Right atrium auricular region (tissue), 2 donors: ENCODE data around the gene STK32B. TPM values are rescaled to one million over a fixed set of nuclear protein-coding genes. Genes with fewer than 3 reads are reported as not detected.

Source experiments
- DNase-seq: peaks from one replicate; pipeline ENCODE4 v3.0.0-alpha.2; 2019; ENCODE audit warnings: low spot score
- H3K27ac ChIP-seq, 2 donors: fragments of 200-600 bp; sonication (generic); 1 replicate in 1 of 2; 2 replicates in 1 of 2; pipeline ENCODE4 v1.5.1; 2016 to 2019
- H3K27me3 ChIP-seq, 2 donors: fragments of 200-600 bp; sonication (generic); one replicate each; pipeline versions ENCODE4 v1.5.1 to v1.6.0; 2017 to 2019
- H3K36me3 ChIP-seq: fragments of 200-600 bp; sonication (generic); one replicate; pipeline ENCODE4 v1.5.1; 2016
- H3K4me1 ChIP-seq, 2 donors: fragments of 200-600 bp; sonication (generic); one replicate each; pipeline versions ENCODE4 v1.5.1 to v1.6.0; 2017 to 2019
- H3K4me3 ChIP-seq, 2 donors: fragments of 200-600 bp; sonication (generic); 1 replicate in 1 of 2; 2 replicates in 1 of 2; pipeline ENCODE4 v1.5.1; 2017 to 2019; ENCODE audit warnings: mild to moderate bottlenecking in 1 of 2, moderate library complexity in 1 of 2
- H3K9me3 ChIP-seq, 2 donors: fragments of 200-600 bp; sonication (generic); one replicate each; pipeline ENCODE4 v1.5.1; 2019
- total RNA-seq, 2 donors: library from RNA; depleted of rRNA; stranded (reverse); fragments of >200 nt; gene quantifications; one replicate each; pipeline ENCODE4 v1.1.0, GENCODE V29; 2016
- TF ChIP-seq, protein P1 (sequence below), 2 donors: fragments of 200-600 bp; sonication (generic); IDR thresholded peaks; one replicate each; pipeline ENCODE4 v1.5.1; 2019; ENCODE audit warnings: antibody characterized with exemption in 2 of 2

STK32B gene
- total RNA-seq, 2 donors from 2014 or later: 0.31 to 0.59 TPM

DNA sequence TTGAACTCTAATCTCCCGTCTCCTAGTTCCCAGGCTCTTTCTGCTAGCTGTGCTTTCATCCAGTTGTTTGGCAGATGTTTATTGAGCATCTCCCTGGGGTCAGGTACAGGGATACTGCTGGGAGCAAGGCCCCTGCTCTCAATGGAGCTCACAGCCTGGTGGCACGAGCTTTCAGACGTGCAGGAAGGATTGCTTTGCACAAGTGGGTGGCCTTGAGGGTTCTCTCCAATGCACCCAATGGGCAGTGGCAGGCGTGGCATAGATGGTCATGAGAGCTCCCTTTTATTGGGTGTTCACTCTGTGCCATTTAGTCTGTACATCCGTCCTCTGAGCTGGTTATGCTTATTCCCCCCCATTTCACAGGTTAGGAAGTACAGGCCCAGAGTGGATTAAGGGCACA, 421.8 kb downstream of the STK32B start:
- Histone ChIP-seq H3K4me3 (no peak overlapping the region), H3K36me3 (no peaks in the 10 kb centered on the region), H3K27ac (no peak overlapping the region), H3K27me3 (no peaks in the 10 kb centered on the region), H3K9me3 (no peaks in the 10 kb centered on the region), H3K4me1 (no peaks in the 10 kb centered on the region)
- TF ChIP-seq, protein P1, sequence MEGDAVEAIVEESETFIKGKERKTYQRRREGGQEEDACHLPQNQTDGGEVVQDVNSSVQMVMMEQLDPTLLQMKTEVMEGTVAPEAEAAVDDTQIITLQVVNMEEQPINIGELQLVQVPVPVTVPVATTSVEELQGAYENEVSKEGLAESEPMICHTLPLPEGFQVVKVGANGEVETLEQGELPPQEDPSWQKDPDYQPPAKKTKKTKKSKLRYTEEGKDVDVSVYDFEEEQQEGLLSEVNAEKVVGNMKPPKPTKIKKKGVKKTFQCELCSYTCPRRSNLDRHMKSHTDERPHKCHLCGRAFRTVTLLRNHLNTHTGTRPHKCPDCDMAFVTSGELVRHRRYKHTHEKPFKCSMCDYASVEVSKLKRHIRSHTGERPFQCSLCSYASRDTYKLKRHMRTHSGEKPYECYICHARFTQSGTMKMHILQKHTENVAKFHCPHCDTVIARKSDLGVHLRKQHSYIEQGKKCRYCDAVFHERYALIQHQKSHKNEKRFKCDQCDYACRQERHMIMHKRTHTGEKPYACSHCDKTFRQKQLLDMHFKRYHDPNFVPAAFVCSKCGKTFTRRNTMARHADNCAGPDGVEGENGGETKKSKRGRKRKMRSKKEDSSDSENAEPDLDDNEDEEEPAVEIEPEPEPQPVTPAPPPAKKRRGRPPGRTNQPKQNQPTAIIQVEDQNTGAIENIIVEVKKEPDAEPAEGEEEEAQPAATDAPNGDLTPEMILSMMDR (IDR thresholded peaks at IDR 0.05): no peak
- DNase-seq: peak; percentile 44

DNA sequence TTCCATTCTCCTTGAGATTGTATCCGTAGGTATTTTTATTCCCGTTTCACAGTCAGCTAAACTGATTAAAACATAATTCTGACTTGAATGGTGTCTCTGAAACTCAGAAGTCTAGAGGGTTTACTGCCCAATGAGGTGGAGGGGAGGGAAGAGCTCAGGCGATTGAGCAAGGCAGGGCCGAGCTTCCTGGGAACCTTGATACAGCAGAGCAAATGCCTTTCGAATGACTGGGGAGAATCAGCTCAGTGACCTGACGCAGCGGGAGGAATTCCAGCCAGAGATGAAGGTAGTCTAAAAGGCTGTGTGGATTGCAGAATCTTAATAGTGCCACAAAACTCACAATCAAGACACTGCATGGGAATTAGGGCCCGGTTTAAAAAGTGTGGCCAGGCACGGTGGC, 423.5 kb downstream of the STK32B start:
- Histone ChIP-seq H3K36me3 (no peaks in the 10 kb centered on the region), H3K4me3 (no peak overlapping the region), H3K27ac (no peak overlapping the region), H3K4me1 (no peaks in the 10 kb centered on the region), H3K27me3 (no peaks in the 10 kb centered on the region), H3K9me3 (no peaks in the 10 kb centered on the region)
- DNase-seq: peak; percentile 11
- TF ChIP-seq, protein P1 (IDR thresholded peaks at IDR 0.05): no peak

GRCh38 chr4:5477613-5478012, 426.3 kb downstream of the STK32B start:
- no peaks in the 10 kb centered on the region for H3K36me3 ChIP-seq
- H3K9me3 ChIP-seq: no peaks in the 10 kb centered on the region
- DNase-seq: no peak
- H3K4me1 ChIP-seq: no peaks in the 10 kb centered on the region
- H3K27ac ChIP-seq: no peak overlapping the region
- no peak overlapping the region for H3K4me3 ChIP-seq
- TF ChIP-seq, protein P1 (IDR thresholded peaks at IDR 0.05): no peak
- no peaks in the 10 kb centered on the region for H3K27me3 ChIP-seq

DNA sequence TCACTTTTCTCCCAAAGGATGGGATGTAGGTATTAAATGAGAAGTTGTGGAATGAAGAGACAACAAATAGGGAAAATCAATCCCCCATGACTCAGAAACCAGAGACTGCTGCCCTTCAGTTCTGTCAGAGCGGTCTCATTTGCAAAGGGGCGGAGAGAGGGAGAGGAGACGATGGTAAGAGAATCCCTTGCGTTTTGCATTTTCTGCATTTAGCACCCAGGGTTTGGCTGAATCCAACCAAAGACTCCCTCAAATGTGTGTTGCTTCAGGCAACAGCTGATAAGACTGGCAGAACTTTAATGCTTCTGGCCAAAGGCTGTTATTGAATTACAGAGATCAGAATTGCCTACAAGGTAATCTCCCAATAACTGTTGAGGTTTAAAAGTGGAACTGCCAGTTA, 426.9 kb downstream of the STK32B start:
- no peaks in the 10 kb centered on the region for H3K4me1 ChIP-seq
- H3K27me3 ChIP-seq: no peaks in the 10 kb centered on the region
- DNase-seq: no peak
- TF ChIP-seq, protein P1 (IDR thresholded peaks at IDR 0.05): no peak
- no peaks in the 10 kb centered on the region for H3K36me3 ChIP-seq
- no peak overlapping the region for H3K4me3 ChIP-seq
- no peak overlapping the region for H3K27ac ChIP-seq
- no peaks in the 10 kb centered on the region for H3K9me3 ChIP-seq

- Histone ChIP-seq H3K36me3 (no peaks in the 10 kb centered on the region), H3K27me3 (no peaks in the 10 kb centered on the region), H3K4me3 (no peak overlapping the region), H3K9me3 (no peaks in the 10 kb centered on the region), H3K27ac (no peak overlapping the region), H3K4me1 (no peaks in the 10 kb centered on the region)
- DNase-seq: peak; percentile 44
- TF ChIP-seq, protein P1 (IDR thresholded peaks at IDR 0.05): no peak
Observed at GRCh38 chr4:5478697-5479096, 427.4 kb downstream of the STK32B start.

- no peak overlapping the region for H3K4me3 ChIP-seq
- no peak for DNase-seq
- TF ChIP-seq, protein P1 (IDR thresholded peaks at IDR 0.05): no peak
- no peaks in the 10 kb centered on the region for H3K9me3 ChIP-seq
- no peaks in the 10 kb centered on the region for H3K36me3 ChIP-seq
- H3K4me1 ChIP-seq: no peaks in the 10 kb centered on the region
- H3K27ac ChIP-seq: no peak overlapping the region
- no peaks in the 10 kb centered on the region for H3K27me3 ChIP-seq
Observed at GRCh38 chr4:5479518-5480060, 428.3 kb downstream of the STK32B start.
